Measurements from ENCODE around the gene HCAR2. TPM values are rescaled to one million over a fixed set of nuclear protein-coding genes. Genes with fewer than 3 reads are reported as not detected.
"Not testable (repeated sequence)": the region's sequence is repeated elsewhere in the genome, so short reads cannot be mapped to it uniquely, and the experiment has no call there.

The HCAR2 gene
- total RNA-seq, 1 experiment from 2014 or later, result not detected

DNA sequence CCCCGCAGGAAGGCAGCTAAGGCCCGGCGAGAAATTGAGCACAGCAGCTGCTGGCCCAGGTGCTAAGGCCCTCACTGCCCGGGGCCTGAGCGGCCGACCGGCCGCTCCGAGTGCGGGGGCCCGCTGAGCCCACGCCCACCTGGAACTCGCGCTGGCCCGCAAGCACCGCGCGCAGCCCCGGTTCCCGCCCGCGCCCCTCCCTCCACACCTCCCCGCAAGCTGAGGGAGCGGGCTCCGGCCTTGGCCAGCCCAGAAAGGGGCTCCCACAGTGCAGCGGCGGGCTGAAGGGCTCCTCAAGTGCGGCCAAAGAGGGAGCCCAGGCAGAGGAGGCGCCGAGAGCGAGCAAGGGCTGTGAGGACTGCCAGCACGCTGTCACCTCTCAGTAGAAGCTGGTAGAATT is 26.4 kb downstream of the HCAR2 start:
- H3K79me1 ChIP-seq (ENCODE audit: insufficient read depth, low read depth, low read length, poor library complexity, severe bottlenecking); H3K9me3 ChIP-seq (ENCODE audit: control insufficient read depth, low read depth, low read length); H3K23me2 ChIP-seq (ENCODE audit: insufficient read length, low read depth, low read length, poor library complexity, severe bottlenecking); H3K18ac ChIP-seq (ENCODE audit: insufficient read length, low read depth, low read length); H3K27ac Mint-ChIP-seq; H4K8ac ChIP-seq (replicated peaks; ENCODE audit: insufficient read length, low read depth, low read length); H3K36me3 Mint-ChIP-seq (ENCODE audit: insufficient read depth in 1 of 3, low read depth in 3 of 3); H3K4ac ChIP-seq (ENCODE audit: low read depth, low read length); H2BK12ac ChIP-seq (ENCODE audit: insufficient read length, low read depth, low read length); H2BK15ac ChIP-seq (ENCODE audit: low read depth, low read length); H3K56ac ChIP-seq (ENCODE audit: insufficient read length, low read depth, low read length); H2BK5ac ChIP-seq (ENCODE audit: insufficient read length, low read length); H3K27me3 ChIP-seq (ENCODE audit: insufficient read depth, low read length); H3K27ac ChIP-seq (ENCODE audit: insufficient read length, low read depth, low read length); H3K4me1 ChIP-seq (ENCODE audit: insufficient read depth, low read length); H3T11ph ChIP-seq (ENCODE audit: low read length); H2AFZ ChIP-seq (ENCODE audit: low read length); H3K9me3 Mint-ChIP-seq; H4K20me1 ChIP-seq (ENCODE audit: control insufficient read depth, insufficient read depth, insufficient read length); H3K9ac ChIP-seq (ENCODE audit: extremely low read depth, insufficient read length, low read length); H3K27me3 Mint-ChIP-seq (ENCODE audit: low read depth); H2AK5ac ChIP-seq (ENCODE audit: insufficient read length, low read length); H4K5ac ChIP-seq (ENCODE audit: insufficient read length, low read depth, low read length); H3K79me2 ChIP-seq (ENCODE audit: insufficient read depth, low read length); H3K4me2 ChIP-seq (ENCODE audit: insufficient read depth, insufficient read length, low read length); H3K23ac ChIP-seq (ENCODE audit: insufficient read length, low read depth, low read length); H2BK20ac ChIP-seq (ENCODE audit: low read depth, low read length, poor library complexity, severe bottlenecking); H4K91ac ChIP-seq (ENCODE audit: insufficient read length, low read depth, low read length); H3K14ac ChIP-seq (ENCODE audit: insufficient read depth, low read length); H3K4me3 Mint-ChIP-seq; H2BK120ac ChIP-seq (ENCODE audit: low read depth, low read length, poor library complexity, severe bottlenecking); DNase-seq: not testable (repeated sequence)
- peaks cover 7 to 12% of the 10 kb centered on the region in 2 experiments for H3K4me1 Mint-ChIP-seq
- WGBS (ENCODE audit: extremely low coverage, insufficient read length, low lambda C conversion rate), result no CpG with 5 or more reads among the region's 32 CpGs

DNA sequence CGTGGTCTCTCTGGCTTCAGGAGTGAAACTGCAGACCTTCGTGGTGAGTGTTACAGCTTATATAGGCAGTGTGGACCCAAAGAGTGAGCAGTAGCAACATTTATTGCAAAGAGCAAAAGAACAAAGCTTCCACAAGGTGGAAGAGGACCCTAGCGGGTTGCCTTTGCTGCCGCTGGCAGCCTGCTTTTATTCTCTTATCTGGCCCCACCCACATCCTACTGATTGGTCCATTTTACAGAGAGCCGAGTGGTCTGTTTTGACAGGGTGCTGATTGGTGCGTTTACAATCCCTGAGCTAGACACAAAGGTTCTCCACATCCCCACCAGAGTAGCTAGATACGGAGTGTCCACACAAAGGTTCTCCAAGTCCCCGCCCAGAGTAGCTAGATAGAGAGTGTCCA is 27.1 kb downstream of the HCAR2 start:
- not testable (repeated sequence) for H3K79me2 ChIP-seq (ENCODE audit: insufficient read depth, low read length); H3K27me3 ChIP-seq (ENCODE audit: insufficient read depth, low read length); H2AFZ ChIP-seq (ENCODE audit: low read length); H3K36me3 Mint-ChIP-seq (ENCODE audit: insufficient read depth in 1 of 3, low read depth in 3 of 3); H4K91ac ChIP-seq (ENCODE audit: insufficient read length, low read depth, low read length); H2BK120ac ChIP-seq (ENCODE audit: low read depth, low read length, poor library complexity, severe bottlenecking); H3K27ac ChIP-seq (ENCODE audit: insufficient read length, low read depth, low read length); H3K9ac ChIP-seq (ENCODE audit: extremely low read depth, insufficient read length, low read length); H2BK20ac ChIP-seq (ENCODE audit: low read depth, low read length, poor library complexity, severe bottlenecking); H3K4ac ChIP-seq (ENCODE audit: low read depth, low read length); H3K9me3 ChIP-seq (ENCODE audit: control insufficient read depth, low read depth, low read length); H3K14ac ChIP-seq (ENCODE audit: insufficient read depth, low read length); H3K18ac ChIP-seq (ENCODE audit: insufficient read length, low read depth, low read length); H3K4me1 ChIP-seq (ENCODE audit: insufficient read depth, low read length); H3K56ac ChIP-seq (ENCODE audit: insufficient read length, low read depth, low read length); H3T11ph ChIP-seq (ENCODE audit: low read length); H2BK5ac ChIP-seq (ENCODE audit: insufficient read length, low read length); H2BK15ac ChIP-seq (ENCODE audit: low read depth, low read length); H4K5ac ChIP-seq (ENCODE audit: insufficient read length, low read depth, low read length); H3K4me3 Mint-ChIP-seq; H3K4me2 ChIP-seq (ENCODE audit: insufficient read depth, insufficient read length, low read length); H2BK12ac ChIP-seq (ENCODE audit: insufficient read length, low read depth, low read length); H3K27ac Mint-ChIP-seq; H3K27me3 Mint-ChIP-seq (ENCODE audit: low read depth); H3K23me2 ChIP-seq (ENCODE audit: insufficient read length, low read depth, low read length, poor library complexity, severe bottlenecking); H2AK5ac ChIP-seq (ENCODE audit: insufficient read length, low read length); DNase-seq; H3K79me1 ChIP-seq (ENCODE audit: insufficient read depth, low read depth, low read length, poor library complexity, severe bottlenecking); H3K9me3 Mint-ChIP-seq; H4K8ac ChIP-seq (replicated peaks; ENCODE audit: insufficient read length, low read depth, low read length); H4K20me1 ChIP-seq (ENCODE audit: control insufficient read depth, insufficient read depth, insufficient read length); H3K23ac ChIP-seq (ENCODE audit: insufficient read length, low read depth, low read length)
- peaks cover 7 to 12% of the 10 kb centered on the region in 2 experiments for H3K4me1 Mint-ChIP-seq
- WGBS (ENCODE audit: extremely low coverage, insufficient read length, low lambda C conversion rate), result no CpG with 5 or more reads among the region's 8 CpGs
